Measurements from ENCODE around the gene WDR46. TPM values are rescaled to one million over a fixed set of nuclear protein-coding genes. Genes with fewer than 3 reads are reported as not detected.

The WDR46 gene
- polyA plus RNA-seq, 3 donors = 33.3 to 41.0 (median 37.3) TPM

- H3K36me3 ChIP-seq (replicated peaks in 1 of 2; ENCODE audit: control insufficient read depth in 1 of 2, insufficient read depth in 2 of 2, low read length in 2 of 2) = peaks cover 45 to 80% of the 10 kb centered on the region in 2 donors
- peaks cover 56 to 65% of the 10 kb centered on the region in 2 donors for H3K4me1 ChIP-seq (ENCODE audit: control insufficient read depth in 1 of 2, insufficient read depth in 2 of 2, low read length in 2 of 2)
- Mint-ChIP-seq H3K4me3 (peak overlapping the region; percentile 7 to 94), H3K9me3 (no peaks in the 10 kb centered on the region), H3K4me1 (peaks cover 61% of the 10 kb centered on the region), H3K36me3 (peaks cover 42 to 75% of the 10 kb centered on the region in 2 donors), H3K27me3 (ENCODE audit: low read depth in 3 of 3) (no peaks in the 10 kb centered on the region), H3K27ac (peak overlapping the region in 2 of 7 donors; percentile 26 to 64)
- peak overlapping the region in 1 of 3 experiments; percentile 90 for H3K4me3 ChIP-seq (replicated peaks in 1 of 3; ENCODE audit: low read depth in 2 of 3, low read length in 3 of 3)
- no peak for TF ChIP-seq CTCF (IDR thresholded peaks at IDR 0.05)
- peak overlapping the region; percentile 99 for H3K4me2 ChIP-seq (replicated peaks; ENCODE audit: extremely low read depth, low read length, poor library complexity, severe bottlenecking)
- no peak overlapping the region for H2AFZ ChIP-seq (ENCODE audit: insufficient read depth, low read depth, low read length, poor library complexity, severe bottlenecking)
- peak overlapping the region; percentile 78 for H3K9ac ChIP-seq (ENCODE audit: insufficient read depth, low read length, poor library complexity, severe bottlenecking)
- intact Hi-C loops (cut with micrococcal nuclease) = no loop called here
- 88% methylated on average over 8 of the region's 9 CpGs for WGBS (ENCODE audit: insufficient coverage)
- peak overlapping the region; percentile 78 to 80 for H3K27ac ChIP-seq (ENCODE audit: low read depth in 1 of 2, low read length in 2 of 2)
- H3K27me3 ChIP-seq (ENCODE audit: control insufficient read depth in 2 of 2, insufficient read depth in 2 of 2, low read length in 2 of 2) = no peaks in the 10 kb centered on the region
- no peak for DNase-seq
- peaks cover 59% of the 10 kb centered on the region for H4K20me1 ChIP-seq (ENCODE audit: insufficient read depth, low read length)
- no peaks in the 10 kb centered on the region for H3K9me3 ChIP-seq (replicated peaks in 1 of 2; ENCODE audit: control insufficient read depth in 1 of 2, insufficient read depth in 1 of 2, low read length in 2 of 2)
- peaks cover 70% of the 10 kb centered on the region for H3K79me2 ChIP-seq (ENCODE audit: insufficient read depth, low read length)
These were observed 10.7 kb downstream of the WDR46 start for GRCh38 chr6:33278392-33278741.

- peaks cover 44 to 75% of the 10 kb centered on the region in 2 donors for H3K36me3 Mint-ChIP-seq
- H3K27me3 ChIP-seq (ENCODE audit: control insufficient read depth in 2 of 2, insufficient read depth in 2 of 2, low read length in 2 of 2) = no peaks in the 10 kb centered on the region
- H3K4me1 ChIP-seq (ENCODE audit: control insufficient read depth in 1 of 2, insufficient read depth in 2 of 2, low read length in 2 of 2) = peaks cover 62 to 70% of the 10 kb centered on the region in 2 donors
- H3K36me3 ChIP-seq (replicated peaks in 1 of 2; ENCODE audit: control insufficient read depth in 1 of 2, insufficient read depth in 2 of 2, low read length in 2 of 2) = peaks cover 46 to 83% of the 10 kb centered on the region in 2 donors
- H2AFZ ChIP-seq (ENCODE audit: insufficient read depth, low read depth, low read length, poor library complexity, severe bottlenecking) = peak overlapping the region; percentile 92
- DNase-seq = peak in 1 of 3 donors; percentile 7
- no peaks in the 10 kb centered on the region for H3K27me3 Mint-ChIP-seq (ENCODE audit: low read depth in 3 of 3)
- peak overlapping the region; percentile 99 for H3K4me2 ChIP-seq (replicated peaks; ENCODE audit: extremely low read depth, low read length, poor library complexity, severe bottlenecking)
- peak overlapping the region; percentile 87 to 94 (median 90) for H3K27ac Mint-ChIP-seq
- H3K9me3 Mint-ChIP-seq = no peaks in the 10 kb centered on the region
- no peak for TF ChIP-seq CTCF (IDR thresholded peaks at IDR 0.05)
- WGBS (ENCODE audit: insufficient coverage) = 27% methylated on average over 35 of the region's 39 CpGs
- peaks cover 76% of the 10 kb centered on the region for H3K79me2 ChIP-seq (ENCODE audit: insufficient read depth, low read length)
- peak overlapping the region; percentile 78 to 80 for H3K27ac ChIP-seq (ENCODE audit: low read depth in 1 of 2, low read length in 2 of 2)
- peaks cover 66% of the 10 kb centered on the region for H3K4me1 Mint-ChIP-seq
- peak overlapping the region; percentile 94 for H3K4me3 Mint-ChIP-seq
- peak overlapping the region; percentile 76 to 94 (median 90) for H3K4me3 ChIP-seq (replicated peaks in 1 of 3; ENCODE audit: low read depth in 2 of 3, low read length in 3 of 3)
- H3K9me3 ChIP-seq (replicated peaks in 1 of 2; ENCODE audit: control insufficient read depth in 1 of 2, insufficient read depth in 1 of 2, low read length in 2 of 2) = no peaks in the 10 kb centered on the region
- intact Hi-C loops (cut with micrococcal nuclease) = no loop called here
- peak overlapping the region; percentile 78 for H3K9ac ChIP-seq (ENCODE audit: insufficient read depth, low read length, poor library complexity, severe bottlenecking)
- peaks cover 64% of the 10 kb centered on the region for H4K20me1 ChIP-seq (ENCODE audit: insufficient read depth, low read length)
These were observed 11.2 kb downstream of the WDR46 start for GRCh38 chr6:33277663-33278391.
